Measurements from ENCODE around the gene TLNRD1.

The TLNRD1 gene

GRCh38 chr15:81025721-81026370, 25.1 kb downstream of the TLNRD1 start:
- DNase-seq (ENCODE audit: low read depth in 1 of 2, low spot score in 1 of 2) = no peak

- no peak for DNase-seq (ENCODE audit: low read depth in 1 of 2, low spot score in 1 of 2)
Measured at GRCh38 chr15:81026836-81027599, 26.3 kb downstream of the TLNRD1 start.

- no peak for DNase-seq (ENCODE audit: low read depth in 1 of 2, low spot score in 1 of 2)
Measured at GRCh38 chr15:81029414-81030300, 28.9 kb downstream of the TLNRD1 start.

GRCh38 chr15:81030301-81030750, 29.6 kb downstream of the TLNRD1 start:
- no peak for DNase-seq (ENCODE audit: low read depth in 1 of 2, low spot score in 1 of 2)

DNA sequence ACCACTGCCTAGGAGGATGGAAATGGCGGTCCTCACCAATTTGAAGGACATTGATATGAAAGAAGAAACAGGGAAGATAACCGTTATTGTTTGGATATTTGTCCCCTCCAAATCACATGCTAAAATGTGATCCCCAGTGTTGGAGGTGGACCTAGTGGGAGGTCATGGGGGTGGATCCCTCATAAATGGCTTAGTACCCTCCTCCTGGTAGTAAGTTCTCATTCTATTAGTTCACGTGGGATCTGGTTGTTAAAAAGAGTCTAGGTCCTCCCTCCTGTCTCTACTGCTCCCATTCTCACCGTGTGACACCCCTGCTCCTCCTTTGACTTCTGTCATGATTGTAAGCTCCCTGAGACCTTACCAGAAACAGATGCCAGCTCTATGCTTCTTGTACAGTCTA, 30.5 kb downstream of the TLNRD1 start:
- DNase-seq (ENCODE audit: low read depth in 1 of 2, low spot score in 1 of 2) = no peak

DNA sequence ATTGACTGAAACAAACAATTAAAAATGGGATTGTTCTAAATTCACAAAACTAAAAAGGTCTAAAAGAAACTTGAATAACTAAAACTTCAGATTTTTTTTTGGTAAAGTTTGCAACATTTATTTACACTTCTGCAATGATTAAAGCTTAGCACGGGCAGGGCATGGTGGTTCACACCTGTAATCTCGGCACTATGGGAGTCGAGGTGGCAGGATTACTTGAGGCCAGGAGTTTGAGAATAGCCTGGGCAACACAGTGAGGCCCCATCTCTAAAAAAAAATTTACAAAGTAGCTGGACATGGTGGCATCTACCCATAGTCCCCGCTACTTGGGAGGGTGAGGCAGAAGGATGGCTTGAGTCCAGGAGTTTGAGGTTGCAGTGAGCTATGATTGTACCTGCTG, 31.6 kb downstream of the TLNRD1 start:
- DNase-seq (ENCODE audit: low read depth in 1 of 2, low spot score in 1 of 2) = no peak

DNA sequence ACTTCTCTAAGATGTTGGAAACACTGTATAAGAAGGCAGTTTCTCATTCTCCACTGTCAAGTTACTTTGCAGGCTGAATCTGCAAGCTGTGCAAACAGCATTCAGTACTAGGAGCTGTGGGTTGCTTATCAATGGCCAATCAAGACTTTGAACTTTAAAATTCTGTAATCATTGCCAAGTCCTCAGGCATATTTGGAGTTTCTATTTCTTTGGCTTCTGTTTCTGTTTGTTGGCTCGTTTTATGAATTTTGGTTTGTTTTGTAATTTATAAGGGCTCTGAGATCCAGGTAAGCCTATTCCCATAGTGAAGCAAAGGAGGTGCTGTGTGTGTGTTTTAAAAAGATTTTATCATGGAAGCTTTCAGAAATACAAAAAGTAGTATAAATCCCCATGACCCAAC, 32.1 kb downstream of the TLNRD1 start:
- no peak for DNase-seq (ENCODE audit: low read depth in 1 of 2, low spot score in 1 of 2)

DNA sequence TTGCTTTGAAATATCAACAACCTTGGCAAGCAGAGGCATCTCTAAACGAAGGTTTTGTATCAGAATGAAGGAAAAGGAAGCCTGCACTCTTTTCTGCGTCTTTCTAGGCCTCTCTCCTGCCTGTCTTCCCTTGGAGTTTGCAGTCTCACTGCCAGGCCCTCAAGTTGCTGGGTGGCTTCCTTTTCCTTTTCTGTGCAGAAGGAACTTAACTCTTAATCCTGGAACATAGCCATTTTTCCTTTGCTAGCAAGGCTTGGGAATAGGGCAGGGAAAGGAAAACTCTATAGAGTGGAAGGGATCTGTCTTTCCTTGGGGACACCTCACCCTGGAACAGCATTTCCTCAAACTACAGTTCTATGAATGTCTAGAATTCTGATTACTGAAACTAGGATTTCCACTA, 32.8 kb downstream of the TLNRD1 start:
- DNase-seq (ENCODE audit: low read depth in 1 of 2, low spot score in 1 of 2) = no peak

DNA sequence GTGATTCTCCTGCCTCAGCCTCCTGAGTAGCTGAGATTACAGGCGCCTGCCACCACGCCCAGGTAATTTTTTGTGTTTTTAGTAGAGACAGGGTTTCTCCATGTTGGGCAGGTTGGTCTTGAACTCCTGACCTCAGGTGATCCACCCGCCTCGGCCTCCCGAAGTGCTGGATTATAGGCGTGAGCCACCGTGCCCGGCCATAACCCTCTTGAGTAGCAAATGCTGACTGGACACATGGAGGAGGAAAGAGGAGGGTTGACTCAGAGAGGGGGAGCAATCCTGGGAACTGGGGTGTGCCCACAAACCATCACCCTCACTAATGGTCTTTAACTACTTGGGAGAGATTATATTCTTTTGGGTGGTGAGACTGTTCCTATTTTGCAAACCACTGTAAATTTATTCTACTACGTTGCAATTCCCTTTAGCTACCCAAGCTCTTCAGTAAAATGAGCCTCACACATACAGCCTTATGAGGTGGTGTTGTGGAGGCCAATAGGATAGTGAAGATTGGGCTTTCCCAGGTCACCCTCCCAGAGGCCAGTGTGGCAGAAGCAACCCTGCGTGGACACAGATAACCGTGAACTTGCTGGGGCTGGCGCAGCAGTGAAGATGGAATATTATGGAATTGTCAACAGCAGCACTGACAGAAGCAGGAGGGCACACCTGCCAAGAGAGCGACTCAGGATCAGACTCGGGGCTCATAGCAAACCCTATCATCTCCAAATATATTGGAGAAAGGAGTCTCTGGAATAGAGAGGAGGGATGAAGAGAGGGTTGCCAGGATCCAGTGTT, 37.4 kb downstream of the TLNRD1 start:
- DNase-seq (ENCODE audit: low read depth in 1 of 2, low spot score in 1 of 2) = no peak

- DNase-seq (ENCODE audit: low read depth in 1 of 2, low spot score in 1 of 2) = no peak
Measured at GRCh38 chr15:81038975-81039607, 38.4 kb downstream of the TLNRD1 start.

DNA sequence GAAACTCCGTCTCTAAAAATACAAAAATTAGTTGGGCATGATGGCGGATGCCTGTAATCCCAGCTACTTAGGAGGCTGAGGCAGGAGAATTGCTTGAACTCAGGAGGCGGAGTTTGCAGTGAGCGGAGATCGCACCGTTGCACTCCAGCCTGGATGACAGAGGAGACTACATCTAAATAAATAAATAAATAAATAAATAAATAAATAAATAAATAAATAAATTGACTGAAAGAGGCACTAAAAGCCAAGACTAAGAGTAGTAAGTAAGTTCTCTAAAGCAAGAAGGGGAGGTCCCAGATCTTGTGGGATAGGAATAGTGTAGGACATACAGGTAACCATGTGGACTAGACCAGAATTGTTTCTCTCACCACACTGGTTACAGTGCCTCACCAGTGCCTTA, 40.0 kb downstream of the TLNRD1 start:
- no peak for DNase-seq (ENCODE audit: low read depth in 1 of 2, low spot score in 1 of 2)

- no peak for DNase-seq (ENCODE audit: low read depth in 1 of 2, low spot score in 1 of 2)
Measured at GRCh38 chr15:81043281-81043934, 42.7 kb downstream of the TLNRD1 start.

GRCh38 chr15:81043935-81044575, 43.3 kb downstream of the TLNRD1 start:
- DNase-seq (ENCODE audit: low read depth in 1 of 2, low spot score in 1 of 2) = no peak

GRCh38 chr15:81046290-81046689, 45.6 kb downstream of the TLNRD1 start:
- no peak for DNase-seq (ENCODE audit: low read depth in 1 of 2, low spot score in 1 of 2)

- no peak for DNase-seq (ENCODE audit: low read depth in 1 of 2, low spot score in 1 of 2)
Measured at GRCh38 chr15:81047928-81048327, 47.2 kb downstream of the TLNRD1 start.

DNA sequence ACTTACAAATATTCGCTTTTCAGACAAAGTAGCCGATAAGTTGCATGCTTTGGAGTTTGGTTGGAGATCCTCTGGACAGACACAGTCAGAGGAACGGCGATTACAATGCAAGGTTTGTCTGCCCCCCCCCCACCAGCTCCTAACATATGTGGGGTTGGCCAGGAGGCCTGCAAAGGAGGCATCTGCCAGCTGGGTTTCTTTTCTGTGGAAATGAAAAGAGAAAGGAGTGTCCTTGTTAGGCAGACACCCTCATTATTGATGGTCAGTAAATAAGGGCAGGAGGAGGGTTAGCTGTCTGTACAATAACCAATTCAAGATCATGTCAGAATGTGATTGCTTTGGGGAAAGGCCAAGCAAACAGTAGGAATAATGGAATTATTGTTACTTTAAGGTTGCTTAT, 49.1 kb downstream of the TLNRD1 start:
- no peak for DNase-seq (ENCODE audit: low read depth in 1 of 2, low spot score in 1 of 2)

- no peak for DNase-seq (ENCODE audit: low read depth in 1 of 2, low spot score in 1 of 2)
Measured at GRCh38 chr15:81050259-81050658, 49.5 kb downstream of the TLNRD1 start.

DNA sequence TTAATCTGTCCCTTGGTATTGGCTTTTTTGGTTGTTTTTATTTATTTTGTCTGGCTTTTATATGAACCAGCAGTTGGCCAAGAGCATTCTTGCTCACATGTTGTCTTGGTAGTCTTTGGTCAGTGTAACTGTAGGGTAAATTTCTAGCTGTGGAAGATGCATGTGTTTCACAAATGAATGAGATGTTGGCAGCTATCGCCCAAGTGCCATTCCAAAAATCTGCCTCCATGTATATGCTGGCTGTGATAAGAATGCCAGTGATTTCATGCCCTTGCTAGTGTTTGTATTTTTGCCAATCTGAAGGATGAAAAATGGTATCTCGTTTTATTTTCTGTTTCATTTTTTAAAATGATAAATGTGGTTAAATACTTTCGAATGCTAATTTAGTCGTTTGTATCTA, 50.1 kb downstream of the TLNRD1 start:
- DNase-seq (ENCODE audit: low read depth in 1 of 2, low spot score in 1 of 2) = no peak

- no peak for DNase-seq (ENCODE audit: low read depth in 1 of 2, low spot score in 1 of 2)
Measured at GRCh38 chr15:81052046-81052445, 51.3 kb downstream of the TLNRD1 start.

- DNase-seq (ENCODE audit: low read depth in 1 of 2, low spot score in 1 of 2) = no peak
Measured at GRCh38 chr15:81053621-81054020, 52.9 kb downstream of the TLNRD1 start.

Measured in stimulated activated CD4-positive, alpha-beta T cell treated with anti-CD3 and anti-CD28 coated beads, Interleukin-15, amount 100 ng/mL, for 1 hour (primary cell).